Germinal center (tissue), 1 donor: ENCODE measurements around the gene AGPAT3.

Experiments
- DNase-seq: peaks from one replicate; pipeline ENCODE4 v3.0.0; 2012; ENCODE audit warnings: mixed read lengths, low spot score

Gene AGPAT3

DNA sequence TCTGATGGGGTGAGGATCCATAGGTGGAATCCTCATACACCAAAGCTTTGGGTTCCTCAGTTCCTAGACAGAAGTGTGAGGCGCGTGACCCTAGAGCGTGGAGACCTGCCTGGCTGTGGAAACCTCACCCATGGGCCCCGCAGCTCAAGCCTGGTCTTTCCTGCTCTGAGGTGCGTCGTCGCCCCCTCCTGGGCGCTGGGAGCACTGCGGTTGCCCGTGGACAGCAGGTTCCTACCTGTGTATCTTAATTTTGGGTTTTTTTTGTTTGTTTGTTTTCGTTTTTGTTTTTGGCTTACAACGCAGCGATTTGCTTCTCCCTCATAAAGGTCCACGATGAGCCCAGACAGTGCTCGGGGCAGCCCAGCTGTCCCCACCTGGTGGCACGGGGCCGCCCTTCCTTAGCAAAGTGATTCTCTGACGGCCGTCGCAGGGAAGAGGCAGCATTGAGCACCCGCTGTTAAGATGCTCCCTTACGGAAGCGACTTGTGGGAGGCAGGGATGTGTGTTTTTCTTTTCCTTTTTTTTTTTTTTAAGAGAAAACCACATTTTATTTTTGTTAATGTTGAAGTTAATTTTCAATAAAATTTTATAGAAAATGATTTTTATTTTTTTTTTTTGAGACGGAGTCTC, 110.6 kb downstream of the AGPAT3 start:
- DNase-seq: peak; percentile 85

GRCh38 chr21:43976661-43977060, 111.6 kb downstream of the AGPAT3 start:
- no peak for DNase-seq

- no peak for DNase-seq
Measured at GRCh38 chr21:43978060-43978459, 113.0 kb downstream of the AGPAT3 start.

- DNase-seq: no peak
Measured at GRCh38 chr21:43979654-43980053, 114.6 kb downstream of the AGPAT3 start.

DNA sequence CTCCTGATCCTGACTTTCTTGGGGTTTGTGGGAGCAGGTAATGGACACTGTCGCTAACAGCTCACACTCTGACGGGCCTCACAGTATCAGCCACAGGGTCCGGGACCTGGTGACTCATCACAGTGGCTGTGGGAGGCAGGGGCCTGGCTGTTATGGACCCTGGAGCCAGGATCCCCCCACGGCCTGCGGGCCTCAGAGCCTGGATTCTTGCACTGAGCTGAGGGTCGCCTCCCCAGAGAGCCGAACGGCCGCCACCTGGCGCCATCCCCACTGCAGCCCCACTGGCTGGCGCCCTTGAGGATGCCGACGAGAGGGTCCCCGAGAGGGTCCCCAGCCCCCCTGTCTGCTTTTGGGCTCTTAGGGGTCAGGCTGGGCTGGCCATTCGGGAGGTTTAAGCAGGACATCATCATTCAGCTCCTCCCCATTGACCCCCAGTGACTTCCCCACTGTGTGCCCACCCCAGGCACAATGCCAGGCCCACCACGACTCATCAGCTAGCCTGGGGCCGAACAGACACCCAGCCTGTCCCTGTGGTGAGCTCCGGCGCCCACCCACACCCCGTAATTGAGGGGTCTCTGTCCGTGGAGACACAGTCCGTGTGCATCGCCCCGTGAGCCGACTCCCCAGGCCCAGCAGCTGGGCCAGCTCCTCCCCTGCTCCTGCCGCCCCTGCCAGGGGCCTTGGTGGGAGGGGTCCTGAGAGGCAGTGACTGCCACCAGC, 116.3 kb downstream of the AGPAT3 start:
- DNase-seq: no peak

DNA sequence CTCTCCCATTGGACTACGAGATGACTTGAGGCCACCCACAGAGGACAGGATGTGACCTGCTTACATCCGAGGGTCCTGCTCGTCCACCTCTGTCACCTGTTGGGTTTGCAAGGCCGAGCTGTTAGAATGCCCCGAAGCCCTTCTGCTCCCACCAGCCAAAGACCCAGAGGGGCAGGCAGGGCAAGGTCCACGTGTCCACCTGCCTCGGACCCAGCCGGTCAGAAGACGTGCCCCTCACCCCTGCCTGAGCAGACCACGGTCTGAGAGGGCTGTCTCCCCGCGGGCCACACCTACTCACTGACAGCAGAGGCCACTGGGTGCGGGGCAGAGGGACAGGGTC, 116.8 kb downstream of the AGPAT3 start:
- DNase-seq: no peak

- DNase-seq: no peak
Measured at GRCh38 chr21:43982489-43983078, 117.6 kb downstream of the AGPAT3 start.

DNA sequence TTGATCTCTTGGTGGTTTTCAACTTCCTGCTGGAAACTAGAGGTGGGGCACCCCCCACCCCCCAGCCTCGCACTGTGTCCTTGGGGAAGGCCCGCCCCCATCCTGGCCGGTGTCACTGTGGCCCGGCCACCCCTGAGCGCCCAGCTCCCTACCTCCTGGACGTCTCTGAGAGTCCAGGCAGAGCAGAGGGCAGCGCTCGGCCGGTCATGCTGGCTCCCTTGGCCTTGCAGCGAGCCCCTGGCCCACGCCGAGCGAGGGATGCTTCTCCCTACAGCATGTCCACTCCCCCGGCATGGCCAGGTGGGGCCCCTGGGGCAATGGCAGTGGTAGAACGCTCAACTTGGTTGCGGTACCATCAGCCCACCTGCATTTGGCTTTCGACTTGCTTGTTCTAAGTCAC, 118.4 kb downstream of the AGPAT3 start:
- no peak for DNase-seq

GRCh38 chr21:43983860-43984420, 118.9 kb downstream of the AGPAT3 start:
- no peak for DNase-seq

DNA sequence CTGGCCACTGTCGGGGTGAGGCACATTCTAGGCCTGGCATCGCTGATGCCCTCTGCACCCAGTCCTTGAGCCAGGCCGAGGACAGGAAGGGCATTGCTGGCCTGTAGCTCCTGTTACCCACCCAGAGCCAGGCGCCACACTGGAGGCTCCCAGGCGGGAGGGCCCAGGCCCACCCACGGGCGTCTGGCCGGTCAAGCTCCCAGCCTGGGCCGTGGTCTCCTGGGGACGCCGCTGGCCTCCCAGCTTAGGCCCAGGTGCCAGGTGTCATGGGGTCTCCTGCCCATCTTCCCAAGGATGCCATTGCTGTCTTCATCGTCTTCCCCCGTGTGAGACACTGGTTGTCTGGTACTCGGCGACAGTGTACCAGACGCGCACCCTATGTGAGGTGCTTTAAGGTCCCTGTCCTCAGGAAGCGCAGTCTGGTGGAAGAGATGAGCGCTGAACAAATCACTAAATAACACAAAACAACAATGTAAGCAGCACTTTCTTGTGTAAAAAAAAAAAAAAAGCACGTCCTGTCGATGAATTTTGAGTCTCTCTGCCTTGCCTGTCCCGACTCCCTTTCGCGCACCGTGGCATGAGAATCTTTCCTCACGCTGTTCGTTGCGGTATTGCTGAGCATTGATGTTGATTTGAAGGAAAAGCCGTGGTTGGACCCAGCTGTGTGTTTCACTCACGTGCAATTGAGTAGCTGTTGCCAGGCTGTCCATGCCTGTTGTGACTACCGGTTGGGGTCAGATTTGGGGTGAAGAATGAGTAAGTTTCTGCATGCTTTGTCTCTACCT, 120.1 kb downstream of the AGPAT3 start:
- no peak for DNase-seq

- DNase-seq: no peak
Measured at GRCh38 chr21:43985690-43986251, 120.7 kb downstream of the AGPAT3 start.

DNA sequence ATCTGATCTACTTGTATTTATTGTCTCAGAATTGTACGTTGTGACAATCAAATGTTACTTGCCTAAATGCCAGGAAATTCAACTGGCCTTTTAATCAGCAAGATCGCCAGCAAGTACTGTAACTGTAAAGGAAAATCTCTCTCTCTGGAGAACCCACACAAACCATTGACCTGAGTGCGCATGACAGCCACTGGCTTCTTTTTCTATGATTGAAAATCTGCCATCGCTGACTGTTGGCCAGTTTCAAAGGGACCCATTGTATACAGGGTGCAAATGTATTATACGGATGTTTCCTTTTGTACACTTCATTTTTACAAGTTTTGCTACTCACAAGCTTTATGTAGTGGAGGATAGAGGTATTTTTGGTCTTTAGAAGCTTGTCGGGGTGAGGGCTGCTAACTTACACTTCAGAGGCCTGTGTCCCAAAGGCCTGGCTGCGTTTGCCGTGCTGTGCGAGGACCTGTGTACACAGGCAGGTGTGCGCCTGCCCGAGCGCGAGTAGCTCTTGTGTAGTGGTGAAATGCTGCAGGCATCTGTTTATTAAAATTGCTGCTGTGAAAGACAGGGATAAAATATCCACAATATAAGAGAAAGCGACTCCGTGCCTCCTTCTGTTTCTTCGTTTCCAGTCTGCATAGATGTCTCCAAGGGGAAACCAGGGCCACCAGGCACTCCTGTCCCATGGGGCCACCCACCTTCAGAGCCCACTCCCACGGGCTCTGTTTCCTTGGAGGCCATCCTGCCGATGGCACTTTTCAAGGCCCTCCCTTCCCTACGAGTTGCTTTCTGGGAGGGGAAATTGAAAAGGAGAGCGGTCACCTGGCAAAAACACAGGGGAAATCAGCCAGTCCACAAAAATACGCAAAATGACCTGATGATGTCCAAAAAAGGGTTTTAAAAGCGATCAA, 121.8 kb downstream of the AGPAT3 start:
- DNase-seq: no peak

DNA sequence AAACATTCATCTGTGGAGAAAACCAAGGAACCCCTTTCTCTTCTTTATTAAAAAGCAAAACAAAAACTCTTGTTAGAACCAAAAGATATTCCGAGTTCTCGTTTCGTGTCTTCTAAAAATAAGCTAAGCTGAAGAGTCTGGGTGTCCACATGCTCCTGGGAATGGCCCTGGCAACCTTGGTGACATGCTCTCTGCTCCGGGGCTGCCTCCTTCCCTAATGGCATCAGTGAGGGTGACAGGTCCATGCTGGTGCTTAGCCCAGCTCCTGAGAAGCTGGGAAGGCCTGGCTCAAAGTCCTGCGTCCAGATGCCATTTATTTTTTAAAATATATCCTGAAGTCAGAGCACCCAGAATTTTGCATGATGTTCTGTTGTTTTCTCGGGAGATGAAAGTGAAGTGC, 122.5 kb downstream of the AGPAT3 start:
- no peak for DNase-seq

- DNase-seq: no peak
Measured at GRCh38 chr21:43988016-43988415, 123.0 kb downstream of the AGPAT3 start.

DNA sequence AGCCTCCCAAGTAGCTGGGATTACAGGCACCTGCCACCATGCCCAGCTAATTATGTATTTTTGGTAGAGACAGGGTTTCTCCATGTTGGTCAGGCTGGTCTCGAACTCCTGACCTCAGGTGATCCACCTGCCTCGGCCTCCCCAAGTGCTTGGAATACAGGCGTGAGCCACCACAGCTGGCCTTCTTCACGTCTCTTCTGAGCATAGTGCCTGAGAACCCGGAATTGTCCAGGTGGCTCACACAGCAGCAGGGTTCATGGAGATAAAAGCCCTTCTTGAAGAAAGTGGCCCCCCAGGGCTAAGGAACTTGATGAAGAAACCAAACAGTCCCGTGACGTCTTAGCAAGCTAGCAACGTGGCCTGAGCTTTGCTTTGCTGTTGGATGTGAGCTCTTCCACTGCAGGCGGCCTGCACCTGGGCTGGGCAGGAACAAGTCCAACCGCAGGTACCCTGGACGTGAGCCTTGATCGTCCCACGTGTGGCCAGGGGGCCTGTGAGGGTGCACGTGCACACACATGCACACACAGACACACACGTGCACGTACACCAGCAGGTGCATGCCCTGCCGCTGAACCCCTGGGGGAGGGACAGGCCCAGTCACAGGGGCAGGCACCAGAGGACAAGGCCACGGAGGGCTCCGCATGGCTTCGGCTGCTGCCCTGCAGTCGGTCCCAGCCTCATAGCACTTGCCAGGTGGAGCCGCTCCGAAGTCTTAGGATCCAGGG, 123.6 kb downstream of the AGPAT3 start:
- no peak for DNase-seq

DNA sequence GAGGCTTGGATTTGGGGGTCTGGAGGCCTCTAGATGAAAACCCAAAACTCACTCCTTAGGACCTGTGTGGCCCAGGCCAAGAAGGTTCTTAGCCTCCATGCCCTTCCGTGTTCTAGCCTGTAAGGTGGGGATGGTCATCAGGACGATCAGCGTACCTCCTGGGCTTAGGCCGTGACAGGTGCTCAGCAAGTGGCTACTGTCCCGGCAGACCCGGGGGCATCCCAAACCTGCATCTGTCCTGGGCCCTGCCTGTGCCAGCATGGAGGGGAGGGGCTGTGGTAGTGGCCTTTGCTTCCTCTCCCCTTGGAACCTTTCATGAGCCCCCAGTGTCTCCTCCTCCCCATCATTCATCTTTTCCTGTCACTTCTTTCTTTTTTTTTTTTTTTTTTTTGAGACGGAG, 124.4 kb downstream of the AGPAT3 start:
- no peak for DNase-seq

DNA sequence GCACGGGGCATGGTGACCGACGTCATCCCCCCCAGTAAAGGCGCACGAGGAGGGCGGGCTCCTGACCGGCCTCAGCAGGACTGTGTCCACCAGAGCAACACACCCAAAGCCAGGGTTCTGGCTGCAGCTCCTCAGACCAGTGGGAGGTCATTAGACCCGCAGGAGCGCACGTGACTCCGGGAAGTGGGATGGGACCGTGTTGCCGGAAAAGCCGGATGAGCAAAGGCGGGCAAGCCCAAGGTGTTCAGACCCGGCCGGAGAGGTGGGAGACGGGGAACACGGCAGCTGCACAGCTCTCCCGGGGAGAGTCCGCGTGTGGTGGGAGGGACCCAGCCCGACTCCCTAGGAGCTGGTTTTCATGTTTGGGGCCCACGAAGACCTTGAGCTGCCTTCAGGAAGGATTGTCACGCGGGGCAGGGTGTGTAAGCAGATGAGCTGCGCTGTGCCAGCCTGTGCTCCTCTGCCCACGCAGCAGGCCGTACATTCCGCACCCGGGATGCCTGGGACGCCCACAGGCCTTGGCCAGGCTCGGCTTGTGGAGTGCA, 126.5 kb downstream of the AGPAT3 start:
- DNase-seq: no peak

- DNase-seq: no peak
Measured at GRCh38 chr21:43992121-43992520, 127.1 kb downstream of the AGPAT3 start.

- no peak for DNase-seq
Measured at GRCh38 chr21:43993420-43993934, 128.5 kb downstream of the AGPAT3 start.

- no peak for DNase-seq
Measured at GRCh38 chr21:43994085-43994484, 129.1 kb downstream of the AGPAT3 start.
